ENCODE results near the gene KAT2B.

DNA sequence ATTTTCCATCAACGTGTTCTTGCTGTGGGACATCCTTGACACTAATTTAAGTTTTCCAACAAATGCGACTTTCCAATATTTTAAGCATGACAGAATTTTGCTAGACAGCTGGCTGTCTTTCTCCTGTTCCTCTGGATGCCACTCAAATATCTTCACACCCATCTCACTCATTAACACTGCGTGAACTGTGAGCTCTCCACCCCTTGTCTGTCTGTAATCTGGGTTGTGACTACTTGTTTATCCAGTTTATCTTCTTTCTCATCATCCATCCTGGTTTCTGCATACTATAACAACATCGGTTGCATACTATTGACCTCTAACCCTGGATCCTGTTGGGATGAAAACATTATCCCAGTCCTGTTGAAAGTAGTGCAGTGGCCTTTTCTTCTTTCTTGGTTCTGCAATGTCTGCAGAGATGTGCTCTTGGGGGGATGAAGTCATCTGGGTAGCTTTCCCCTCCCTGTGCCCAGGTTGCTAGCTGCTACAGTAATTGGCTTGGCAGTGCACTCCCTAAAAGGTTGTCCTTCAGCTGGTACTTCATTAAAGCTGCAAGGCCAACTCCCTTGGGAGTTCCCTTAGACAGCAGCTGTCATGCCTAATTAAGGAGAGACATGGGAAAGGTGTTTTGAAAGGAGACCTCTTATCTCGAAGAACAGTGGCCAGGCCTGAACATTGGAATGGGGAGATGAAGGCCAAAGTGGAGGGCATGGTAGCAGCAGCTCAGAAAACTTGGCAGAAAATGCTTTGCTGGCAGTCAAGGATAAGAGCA is 24.7 kb downstream of the KAT2B start:
- no peak for TF ChIP-seq EZH2 (IDR thresholded peaks at IDR 0.05; ENCODE audit: borderline replicate concordance, low read depth, low read length, poor library complexity, severe bottlenecking)
- TF ChIP-seq, protein P1, sequence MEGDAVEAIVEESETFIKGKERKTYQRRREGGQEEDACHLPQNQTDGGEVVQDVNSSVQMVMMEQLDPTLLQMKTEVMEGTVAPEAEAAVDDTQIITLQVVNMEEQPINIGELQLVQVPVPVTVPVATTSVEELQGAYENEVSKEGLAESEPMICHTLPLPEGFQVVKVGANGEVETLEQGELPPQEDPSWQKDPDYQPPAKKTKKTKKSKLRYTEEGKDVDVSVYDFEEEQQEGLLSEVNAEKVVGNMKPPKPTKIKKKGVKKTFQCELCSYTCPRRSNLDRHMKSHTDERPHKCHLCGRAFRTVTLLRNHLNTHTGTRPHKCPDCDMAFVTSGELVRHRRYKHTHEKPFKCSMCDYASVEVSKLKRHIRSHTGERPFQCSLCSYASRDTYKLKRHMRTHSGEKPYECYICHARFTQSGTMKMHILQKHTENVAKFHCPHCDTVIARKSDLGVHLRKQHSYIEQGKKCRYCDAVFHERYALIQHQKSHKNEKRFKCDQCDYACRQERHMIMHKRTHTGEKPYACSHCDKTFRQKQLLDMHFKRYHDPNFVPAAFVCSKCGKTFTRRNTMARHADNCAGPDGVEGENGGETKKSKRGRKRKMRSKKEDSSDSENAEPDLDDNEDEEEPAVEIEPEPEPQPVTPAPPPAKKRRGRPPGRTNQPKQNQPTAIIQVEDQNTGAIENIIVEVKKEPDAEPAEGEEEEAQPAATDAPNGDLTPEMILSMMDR (conservative IDR thresholded peaks at IDR 0.05; ENCODE audit: low read depth, low read length) = no peak
